Measurements from ENCODE around the gene PLXNA4. TPM values are rescaled to one million over a fixed set of nuclear protein-coding genes. Genes with fewer than 3 reads are reported as not detected.

The PLXNA4 gene
- total RNA-seq, 1 experiment from 2014 or later: 29.2 TPM

DNA sequence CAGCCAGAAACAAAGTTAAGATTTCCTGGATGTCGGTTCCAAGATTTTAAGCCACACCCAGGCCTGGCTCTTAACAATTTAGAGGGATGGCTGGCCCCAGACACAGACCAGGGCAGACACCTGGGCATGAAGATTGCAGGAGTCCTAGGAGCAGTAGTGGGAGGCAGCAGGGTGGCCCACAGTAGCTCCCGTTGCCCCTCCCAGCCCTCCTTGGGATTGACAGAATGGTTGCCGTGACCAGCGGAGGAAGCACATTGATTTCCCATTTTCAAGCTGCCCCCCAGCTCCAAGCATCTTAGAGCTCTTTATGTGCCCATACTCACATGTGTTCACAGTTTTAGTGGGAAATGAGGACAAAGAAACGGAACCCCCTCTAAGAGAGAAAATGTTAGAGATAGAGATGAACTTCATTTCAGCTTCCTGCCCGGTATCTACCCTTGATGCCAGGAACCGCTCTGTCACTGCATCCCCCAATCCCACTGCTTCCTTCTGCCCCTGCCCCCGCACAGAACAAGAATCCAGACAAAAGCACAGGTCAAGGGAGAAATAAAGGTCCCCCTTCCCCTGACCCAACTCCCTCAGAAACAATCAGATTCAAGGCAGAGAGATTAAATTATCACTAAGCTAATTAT is 101.1 kb downstream of the PLXNA4 start:
- DNase-seq (ENCODE audit: low read depth): no peak

DNA sequence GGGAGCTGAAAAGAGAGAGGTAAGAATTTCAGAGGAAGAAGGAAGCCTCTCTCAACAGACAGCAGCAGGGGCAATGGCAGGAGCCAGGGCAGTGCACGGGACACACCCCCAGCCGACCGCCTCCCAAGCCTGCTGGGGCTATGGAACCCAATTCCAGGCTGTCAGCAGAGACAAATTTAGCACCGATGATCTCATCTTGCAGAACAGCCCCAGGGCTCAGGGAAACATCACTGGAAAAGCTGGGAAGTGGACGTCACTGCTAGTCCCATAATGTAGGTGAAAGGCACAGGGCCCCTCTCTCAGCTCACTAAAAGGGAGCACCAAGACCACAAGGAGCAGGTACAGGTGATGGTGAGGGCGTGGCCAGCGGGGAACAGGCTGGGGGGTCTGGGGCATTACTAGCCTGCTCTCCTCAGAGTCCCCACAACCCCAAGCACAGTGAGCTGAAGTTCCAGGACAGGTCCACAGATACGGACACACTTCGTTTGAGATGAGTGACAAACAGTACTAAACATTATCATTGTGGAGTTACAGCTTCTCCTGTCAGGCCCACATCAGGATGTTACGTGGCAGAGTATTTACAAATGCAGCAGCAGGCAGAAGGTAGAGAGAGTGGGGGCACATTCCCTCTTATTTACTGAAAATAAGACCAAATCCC is 103.7 kb downstream of the PLXNA4 start:
- DNase-seq (ENCODE audit: low read depth): peak; percentile 77

DNA sequence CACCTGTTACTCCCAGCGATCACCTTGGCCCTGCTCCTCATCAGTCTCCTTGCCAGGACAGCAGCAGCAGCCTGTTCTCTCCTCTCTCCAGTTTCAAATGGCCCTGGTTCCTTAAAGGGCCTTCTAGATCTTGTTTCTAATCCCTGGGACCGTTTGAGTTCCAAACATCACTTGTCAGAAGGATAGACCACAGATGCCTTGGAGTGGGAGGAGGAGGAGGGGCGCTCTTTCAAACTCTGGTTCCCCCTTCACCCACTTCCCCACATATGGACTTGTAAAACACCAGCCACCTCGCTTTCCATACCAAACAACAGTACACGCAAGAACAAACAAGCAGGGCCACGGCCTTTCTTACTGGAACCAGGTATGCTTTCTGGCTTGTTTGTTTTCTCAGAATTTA is 104.8 kb downstream of the PLXNA4 start:
- DNase-seq (ENCODE audit: low read depth): no peak

DNA sequence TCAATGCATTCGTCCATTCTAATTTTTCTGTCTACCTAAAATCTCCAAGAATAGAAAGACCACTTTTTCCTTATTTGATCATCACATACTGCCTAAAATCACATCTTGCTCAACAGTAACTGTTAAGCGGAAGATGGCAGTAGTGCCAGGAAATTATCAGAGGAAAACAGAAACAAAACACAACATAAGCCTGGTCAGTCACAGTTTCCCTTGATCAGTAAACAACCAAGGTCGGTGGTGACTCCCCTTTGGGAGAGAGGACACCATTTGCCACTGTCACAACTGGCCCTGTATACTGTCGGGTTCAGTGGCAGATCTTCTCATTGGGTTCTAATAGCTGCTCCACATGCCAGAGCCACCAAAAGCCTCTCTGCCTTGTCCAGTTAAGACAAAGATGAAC is 106.6 kb downstream of the PLXNA4 start:
- DNase-seq (ENCODE audit: low read depth): no peak

DNA sequence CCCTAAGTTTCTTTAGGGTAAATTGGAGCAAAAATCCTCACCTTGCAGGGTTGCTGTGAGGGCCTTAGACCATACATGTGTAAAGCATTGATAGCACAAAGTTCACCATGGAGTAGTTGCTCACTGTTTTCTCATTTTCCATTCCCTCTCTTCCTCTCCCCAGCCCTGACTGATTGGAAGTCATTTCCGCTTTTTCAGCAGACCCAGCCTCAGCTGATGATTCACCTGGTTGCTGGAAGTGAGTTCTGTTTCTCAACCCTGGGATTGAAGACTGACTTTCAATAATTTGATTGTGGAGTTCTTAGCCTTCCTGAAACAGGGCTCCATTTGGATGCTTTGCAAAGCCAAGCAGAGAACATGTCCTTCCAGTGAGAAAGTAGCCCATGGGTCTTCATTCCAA is 107.0 kb downstream of the PLXNA4 start:
- peak; percentile 85 for DNase-seq (ENCODE audit: low read depth)

DNA sequence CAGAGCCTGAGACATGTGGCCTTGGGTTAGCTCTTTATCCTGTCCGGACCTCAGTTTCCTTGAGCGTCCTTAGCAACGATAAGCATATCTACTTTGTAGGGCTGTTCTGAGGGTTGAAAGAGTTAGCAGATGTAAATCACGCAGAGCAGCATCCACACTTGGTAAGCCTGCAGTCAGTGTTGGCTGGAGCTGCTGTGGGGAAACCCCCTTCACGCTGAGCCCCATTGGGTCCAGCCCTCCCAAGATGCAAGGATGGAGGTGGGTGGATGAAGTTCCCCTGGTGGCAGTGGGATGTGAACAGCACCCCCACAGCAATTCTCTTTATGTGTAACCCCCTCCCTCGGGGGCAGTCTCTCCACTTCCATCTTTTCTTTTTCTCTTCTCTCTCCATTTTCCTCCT is 109.9 kb downstream of the PLXNA4 start:
- no peak for DNase-seq (ENCODE audit: low read depth)

DNA sequence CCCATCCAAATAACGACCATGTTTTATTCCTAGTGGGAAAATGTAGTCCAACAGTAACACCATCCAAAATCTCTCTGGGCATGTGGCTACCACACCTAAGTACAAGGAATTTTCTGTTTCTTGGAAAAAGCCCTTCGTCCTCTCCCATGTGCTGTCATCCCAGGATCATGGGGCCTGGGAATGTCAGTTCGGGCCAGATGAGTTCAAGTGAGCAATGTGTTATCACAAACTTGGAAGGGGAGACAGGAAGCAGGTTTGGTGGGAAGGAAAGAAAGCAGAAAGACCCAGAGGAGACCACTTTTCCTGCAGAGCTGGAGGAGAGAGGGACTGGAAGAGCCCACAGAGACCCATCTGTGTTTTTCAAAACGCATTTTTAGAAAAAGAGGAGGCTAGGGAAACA is 110.8 kb downstream of the PLXNA4 start:
- DNase-seq (ENCODE audit: low read depth): peak; percentile 20

DNA sequence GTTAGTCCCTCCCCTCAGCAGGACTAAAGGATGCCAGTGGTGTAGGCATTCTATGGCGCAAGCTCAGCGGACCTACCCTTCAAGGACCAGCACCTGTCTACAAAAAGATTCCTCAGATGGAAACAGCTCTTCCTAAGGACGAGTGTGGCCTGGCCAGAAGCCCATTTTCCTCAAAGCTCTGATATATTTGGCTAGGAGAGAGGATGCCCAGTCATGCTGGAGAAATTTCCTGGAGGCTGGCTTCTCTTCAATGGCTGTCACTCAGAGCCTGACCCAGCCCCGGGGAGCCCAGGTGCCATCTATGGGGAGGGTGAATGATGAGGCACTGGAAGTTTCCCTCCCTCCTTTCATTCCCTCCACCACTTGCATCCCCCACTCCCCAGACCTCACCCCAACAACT is 111.5 kb downstream of the PLXNA4 start:
- DNase-seq (ENCODE audit: low read depth): peak; percentile 95

DNA sequence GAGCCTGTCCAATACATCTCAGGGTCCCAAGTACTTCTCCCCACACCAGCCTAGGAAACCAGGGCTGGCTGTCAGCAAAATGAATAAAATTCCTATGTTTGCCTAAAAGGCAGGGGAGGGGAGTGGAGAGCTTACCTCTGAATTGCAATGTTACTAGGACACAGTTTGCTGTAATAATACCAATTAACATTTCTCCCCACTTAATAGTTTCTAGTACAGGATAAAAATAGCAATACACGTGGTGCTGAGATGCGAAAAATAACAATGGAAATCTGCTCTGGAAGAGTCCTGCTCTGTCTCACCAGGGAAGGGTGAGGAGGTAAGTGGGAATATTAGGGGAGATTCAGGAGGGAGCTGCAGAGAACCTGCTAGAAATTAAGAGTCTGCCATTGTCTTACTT is 112.3 kb downstream of the PLXNA4 start:
- no peak for DNase-seq (ENCODE audit: low read depth)

DNA sequence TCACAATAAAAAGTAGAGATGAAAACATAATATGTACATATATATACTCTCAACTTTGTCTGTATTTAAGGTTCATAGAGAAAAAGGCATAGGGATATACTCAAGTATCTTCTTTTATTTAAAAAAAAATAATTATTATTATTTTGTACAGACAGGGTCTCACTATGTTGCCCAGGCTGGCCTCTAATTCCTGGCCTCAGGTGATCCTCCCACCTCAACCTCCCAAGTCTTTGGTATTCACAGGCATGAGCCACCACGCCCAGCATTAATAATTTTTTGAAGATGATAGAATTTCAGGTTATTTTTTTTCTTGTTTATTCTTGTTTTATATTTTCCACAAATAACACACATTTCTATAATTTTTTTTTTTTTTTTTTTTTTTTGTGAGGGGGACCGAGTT is 113.8 kb downstream of the PLXNA4 start:
- DNase-seq (ENCODE audit: low read depth): no peak

DNA sequence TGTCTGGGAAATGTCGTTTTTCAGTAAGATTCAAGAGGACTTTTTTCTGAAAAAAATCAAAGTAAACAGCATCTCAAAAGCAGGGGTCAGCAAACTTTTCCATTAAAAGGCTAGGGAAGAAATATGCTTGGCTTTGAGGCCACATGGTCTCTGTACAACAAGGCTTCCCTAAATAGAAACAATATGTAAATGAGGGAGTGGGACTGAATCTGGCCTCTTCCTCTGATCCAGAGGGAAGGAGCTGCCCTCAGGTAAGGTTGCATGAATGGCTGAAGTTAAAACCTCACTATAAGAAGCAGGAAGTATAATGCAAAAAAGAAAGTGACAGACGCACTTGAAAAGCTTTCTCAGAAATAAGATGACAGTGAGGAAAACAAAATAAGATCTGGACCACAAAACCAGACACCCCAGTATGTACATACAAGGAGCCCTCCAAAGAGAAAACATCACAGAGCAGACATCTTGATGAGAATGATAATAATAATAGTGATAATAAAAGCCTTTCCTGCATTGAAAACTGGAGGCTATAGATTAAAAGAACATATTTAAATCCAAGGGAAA is 115.2 kb downstream of the PLXNA4 start:
- no peak for DNase-seq (ENCODE audit: low read depth)

DNA sequence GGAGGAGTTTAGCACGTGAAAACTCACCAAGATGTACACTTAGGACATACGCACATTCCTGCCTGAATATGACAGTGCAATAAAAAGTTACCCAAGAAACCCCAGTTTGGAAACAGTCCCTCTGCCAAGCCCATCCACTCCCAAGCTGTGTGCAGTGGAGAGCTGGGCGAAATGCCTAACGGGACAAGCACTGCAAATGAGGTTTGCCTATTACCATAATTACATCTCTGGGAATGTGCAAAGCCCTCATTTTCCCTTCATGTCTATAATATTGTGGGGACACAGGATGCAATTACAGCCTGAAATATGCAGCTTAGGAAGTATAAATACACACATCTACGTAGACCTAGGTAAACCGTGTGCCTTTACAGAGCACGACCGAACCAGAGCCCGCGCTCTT is 117.5 kb downstream of the PLXNA4 start:
- no peak for DNase-seq (ENCODE audit: low read depth)

DNA sequence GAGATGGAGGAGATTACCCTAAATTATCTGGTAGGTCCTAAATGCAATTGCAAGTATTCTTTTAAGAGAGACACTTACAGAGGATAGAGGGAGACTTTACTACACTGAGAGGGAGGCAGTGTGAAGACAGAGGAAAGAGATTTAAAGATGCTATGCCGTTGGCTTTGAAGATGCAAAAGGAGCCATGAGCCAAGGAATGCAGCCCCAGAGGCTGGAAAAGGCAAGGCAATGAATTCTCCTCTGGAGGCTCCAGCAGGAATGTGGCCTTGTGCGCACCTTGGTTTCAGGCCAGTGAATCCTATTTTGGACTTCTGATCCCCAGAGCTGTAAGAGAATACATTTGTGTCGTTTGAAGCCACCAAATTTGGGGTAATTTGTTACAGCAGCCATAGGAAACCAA is 118.6 kb downstream of the PLXNA4 start:
- DNase-seq (ENCODE audit: low read depth): no peak

DNA sequence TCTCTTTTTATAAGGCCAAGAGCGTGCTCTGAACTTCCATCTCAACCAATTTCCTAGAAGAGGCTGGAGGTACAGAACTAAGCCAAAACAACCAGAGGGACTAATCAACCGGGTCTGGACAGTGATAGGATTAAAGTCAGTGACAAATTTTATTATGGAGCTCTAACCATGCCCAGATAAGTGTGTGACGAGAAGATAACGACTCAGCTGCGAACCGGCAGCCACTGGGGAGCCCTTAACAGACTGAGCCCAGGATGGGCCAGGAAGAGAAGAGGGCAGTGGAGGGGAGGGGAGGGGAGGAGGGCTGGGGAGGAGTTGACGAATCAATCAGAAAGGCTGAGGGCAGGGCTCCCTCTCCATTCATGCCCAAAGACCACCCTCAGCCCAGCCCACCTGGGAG is 119.9 kb downstream of the PLXNA4 start:
- DNase-seq (ENCODE audit: low read depth): no peak

DNA sequence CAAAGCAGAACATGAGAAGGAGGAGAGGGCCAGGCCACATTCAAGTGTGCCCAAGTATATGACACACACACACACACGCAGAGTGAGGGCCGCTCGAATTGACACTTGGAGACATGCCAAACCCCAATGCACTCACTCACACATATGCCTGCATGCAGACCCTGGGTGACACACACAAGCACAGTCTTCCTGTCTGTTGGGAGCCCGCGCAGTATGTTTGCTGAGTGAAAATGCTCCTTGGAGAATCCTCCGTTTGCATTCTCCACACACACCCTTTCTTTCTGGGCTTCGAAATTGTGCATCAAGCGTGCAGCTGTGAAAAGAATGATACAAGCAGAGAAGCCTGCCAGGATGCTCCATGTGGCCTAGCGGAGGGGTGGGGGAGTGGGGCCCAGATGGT is 120.9 kb downstream of the PLXNA4 start:
- DNase-seq (ENCODE audit: low read depth): no peak

DNA sequence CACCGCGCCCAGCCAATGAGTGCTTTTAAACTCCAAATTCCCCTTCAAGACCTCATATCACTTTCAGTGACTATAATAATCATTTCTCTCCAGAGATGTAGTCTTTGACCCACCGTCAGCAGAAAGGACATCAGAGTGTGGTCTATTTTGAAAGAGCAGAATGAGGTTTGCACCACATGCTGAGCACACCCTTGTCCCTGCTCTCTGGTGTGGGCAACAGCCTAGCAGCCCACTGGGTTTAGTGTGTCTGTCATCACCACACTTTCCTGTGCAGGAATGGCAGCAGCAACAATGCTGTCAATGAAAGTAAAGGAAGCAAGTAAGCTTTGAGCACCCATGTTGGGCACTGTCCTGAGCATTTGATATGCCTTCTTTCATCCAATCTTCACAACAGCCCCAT is 122.4 kb downstream of the PLXNA4 start:
- DNase-seq (ENCODE audit: low read depth): no peak

DNA sequence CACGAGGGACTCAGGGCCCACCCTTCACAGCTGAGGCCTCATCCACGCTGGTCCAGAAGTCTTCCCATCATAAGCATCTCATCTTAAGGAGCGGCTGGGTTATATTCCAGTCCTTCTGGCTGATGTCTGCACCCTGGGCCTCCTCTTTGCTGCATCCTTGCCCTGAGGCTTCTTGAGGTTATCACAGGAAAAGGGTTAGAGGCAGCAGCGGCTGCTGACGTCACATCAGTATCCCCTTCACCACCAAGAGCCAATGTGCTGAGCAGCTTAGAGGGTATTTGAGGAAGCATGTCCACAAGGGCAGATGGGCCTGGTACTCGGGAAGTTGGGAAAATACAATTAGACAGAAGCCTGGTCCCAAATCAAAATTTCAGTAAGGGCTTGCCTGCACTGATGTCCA is 125.1 kb downstream of the PLXNA4 start:
- DNase-seq (ENCODE audit: low read depth): no peak

DNA sequence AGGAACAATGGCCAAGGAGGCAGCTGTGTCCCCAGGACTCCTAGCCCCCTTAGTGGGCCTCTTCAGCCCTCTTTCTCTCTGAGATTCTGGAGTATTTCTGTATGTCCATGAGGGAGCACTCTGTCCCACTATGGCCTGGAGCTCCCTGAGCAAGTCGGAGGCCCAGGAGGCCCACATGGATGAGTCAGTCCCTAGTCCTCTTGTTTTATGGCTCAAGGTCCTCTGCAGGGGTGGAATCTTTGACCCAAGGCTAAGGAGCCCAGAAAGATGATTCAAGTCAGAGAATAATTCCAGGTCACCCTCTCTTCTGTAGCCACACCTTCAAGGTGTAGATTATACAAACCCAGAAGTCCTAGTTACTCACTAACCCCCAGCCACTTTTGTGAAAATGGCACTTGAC is 125.6 kb downstream of the PLXNA4 start:
- no peak for DNase-seq (ENCODE audit: low read depth)

DNA sequence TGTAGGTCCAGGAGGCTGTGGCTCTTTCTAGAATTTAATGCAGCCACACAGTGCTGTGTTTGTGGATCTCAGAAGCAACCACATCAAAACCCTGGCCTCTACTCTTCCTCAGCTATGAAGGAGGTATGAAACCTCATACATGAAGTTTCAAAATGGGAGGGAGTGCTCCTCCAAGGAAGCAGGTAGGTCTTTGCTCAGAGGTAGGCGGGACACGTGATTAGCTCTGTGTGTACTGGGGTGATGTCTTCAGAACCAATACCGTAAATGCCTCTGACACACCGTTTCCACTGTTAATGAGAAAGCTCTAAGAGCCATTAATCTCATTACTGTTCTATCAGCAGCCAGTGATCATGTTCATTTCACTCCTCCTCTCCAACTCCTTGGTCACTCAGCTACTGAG is 126.1 kb downstream of the PLXNA4 start:
- DNase-seq (ENCODE audit: low read depth): no peak

DNA sequence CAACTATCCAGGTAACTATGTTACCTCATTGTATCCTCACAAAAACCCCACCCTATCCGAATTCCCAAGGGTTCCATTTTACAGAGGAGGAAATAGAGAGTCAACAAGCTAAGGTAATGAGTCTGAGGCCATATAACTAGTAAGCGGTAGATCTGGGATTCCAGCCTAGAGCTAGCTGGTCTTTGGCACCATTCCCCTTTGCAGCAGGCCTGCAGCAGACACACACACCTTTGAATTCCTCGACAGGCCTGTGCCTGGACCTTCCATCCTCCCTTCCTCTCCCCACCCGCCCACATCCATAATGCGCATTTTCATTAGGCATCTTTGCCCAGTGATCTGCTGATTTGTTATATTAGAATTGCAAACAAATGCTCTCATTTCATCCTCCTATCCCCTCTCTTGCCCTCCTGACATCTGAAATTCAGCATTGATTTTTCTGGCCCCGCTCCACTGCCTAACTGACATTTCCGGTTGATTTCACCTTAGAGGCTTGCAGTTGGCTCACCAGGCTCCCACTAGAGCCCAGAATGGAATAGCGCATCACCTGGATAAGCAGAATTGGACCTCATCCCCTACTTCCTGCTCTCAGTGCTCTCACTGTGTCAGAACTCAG is 129.5 kb downstream of the PLXNA4 start:
- no peak for DNase-seq (ENCODE audit: low read depth)

DNA sequence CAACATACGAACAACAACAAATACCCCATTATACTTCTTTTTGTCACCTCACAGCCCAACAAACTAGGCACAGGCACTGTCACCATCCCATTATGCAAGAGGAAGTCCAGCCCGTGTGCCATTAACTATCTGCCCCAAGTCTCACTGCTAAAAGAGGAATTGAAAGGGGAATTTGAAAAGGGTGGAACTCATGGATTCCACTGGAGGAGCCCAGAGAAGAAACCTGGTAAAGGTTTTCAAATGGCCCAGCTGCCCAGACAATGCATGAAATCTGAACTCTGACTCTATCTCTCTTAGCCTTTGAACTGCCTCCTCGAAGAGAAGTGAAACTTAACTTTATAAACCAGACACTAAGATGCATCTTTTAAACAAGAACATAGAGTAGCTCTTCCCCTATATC is 130.0 kb downstream of the PLXNA4 start:
- no peak for DNase-seq (ENCODE audit: low read depth)

DNA sequence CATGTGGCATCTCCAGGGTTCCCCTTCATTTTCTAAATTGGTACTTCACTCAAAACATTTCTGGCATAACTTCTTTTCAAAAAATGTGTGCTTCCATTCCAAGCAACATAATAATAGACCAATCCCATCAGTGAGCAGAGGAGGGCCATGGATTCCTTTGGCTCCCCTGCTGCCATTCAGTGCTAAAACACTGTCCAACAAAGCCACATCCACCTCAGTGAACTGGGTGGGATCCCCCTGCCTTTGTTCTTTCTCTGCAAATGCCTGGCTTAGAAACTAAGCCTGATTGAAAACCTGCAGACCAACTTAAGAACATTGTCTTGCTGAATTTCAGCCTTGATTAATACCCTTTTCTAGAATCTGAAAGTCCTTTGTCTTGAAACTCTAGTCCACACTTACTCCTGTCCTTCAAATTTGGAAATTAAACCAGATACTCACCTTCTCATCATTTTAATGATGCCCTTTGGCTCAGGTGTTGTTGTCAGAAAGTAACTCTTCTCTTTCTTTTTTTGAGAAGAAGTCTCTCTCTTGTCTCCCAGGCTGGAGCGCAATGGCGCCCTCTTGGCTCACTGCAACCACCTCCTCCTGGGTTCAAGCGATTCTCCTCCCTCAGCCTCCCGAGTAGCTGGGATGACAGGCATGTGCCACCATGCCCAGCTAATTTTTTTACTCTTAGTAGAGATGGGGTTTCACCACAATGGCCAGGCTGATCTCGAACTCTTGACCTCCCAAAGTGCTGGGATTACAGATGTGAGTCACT is 132.3 kb downstream of the PLXNA4 start:
- no peak for DNase-seq (ENCODE audit: low read depth)

All from HT1080 (cell line).